Stimulated activated CD8-positive, alpha-beta memory T cell treated with anti-CD3 and anti-CD28 coated beads, Interleukin-7, amount 100 ng/mL, for 48 hours (primary cell): ENCODE results near the gene TSPAN15.
"Not testable (repeated sequence)": the region's sequence is repeated elsewhere in the genome, so short reads cannot be mapped to it uniquely, and the experiment has no call there.

Experiments
- DNase-seq, 2 donors: peaks; one replicate each; pipeline ENCODE4 v3.0.0-alpha.2; 2020; ENCODE audit warnings: low read depth in 1 of 2; ENCODE audit errors: extremely low read depth in 1 of 2

The TSPAN15 gene

DNA sequence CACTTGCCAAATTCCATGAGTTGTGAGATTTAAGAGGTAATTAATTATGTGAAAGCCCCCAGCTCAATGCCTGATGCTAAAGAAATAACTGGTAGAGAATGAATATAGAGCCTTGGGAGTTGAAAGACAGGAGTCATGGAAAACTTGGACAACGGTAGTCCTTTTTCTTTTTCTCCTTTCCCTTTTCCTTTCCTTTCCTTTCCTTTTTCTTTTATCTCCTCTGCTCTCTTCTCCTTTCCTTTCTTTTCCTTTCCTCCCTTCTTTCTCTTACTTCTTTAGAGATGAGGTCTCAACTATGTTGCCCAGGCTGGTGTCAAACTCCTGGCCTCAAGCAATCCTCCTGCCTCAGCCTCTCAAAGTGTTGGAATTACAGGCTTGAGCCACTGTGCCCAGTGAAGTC lies 7.9 kb upstream of the TSPAN15 start:
- DNase-seq = no peak

GRCh38 chr10:69445041-69445440 lies 6.2 kb upstream of the TSPAN15 start:
- DNase-seq = no peak

DNA sequence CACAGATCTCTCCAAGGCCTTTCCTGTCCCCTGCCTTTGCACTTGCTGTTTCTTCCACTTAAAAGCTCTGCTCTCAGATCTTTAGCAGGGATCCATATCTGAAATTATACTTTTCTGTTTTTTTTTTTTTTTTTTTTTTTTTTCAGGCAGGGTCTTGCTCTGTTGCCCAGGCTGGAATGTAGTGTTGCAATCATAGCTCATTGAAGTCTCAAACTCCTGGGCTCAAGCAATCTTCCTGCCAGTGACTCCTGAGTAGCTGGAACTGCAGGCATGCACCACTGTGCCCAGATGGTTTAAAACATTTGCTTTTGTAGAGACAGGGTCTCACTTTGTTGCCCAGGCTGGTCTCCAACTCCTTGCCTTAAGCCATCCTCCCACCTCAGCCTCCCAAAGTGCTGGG lies 5.0 kb upstream of the TSPAN15 start:
- no peak for DNase-seq

DNA sequence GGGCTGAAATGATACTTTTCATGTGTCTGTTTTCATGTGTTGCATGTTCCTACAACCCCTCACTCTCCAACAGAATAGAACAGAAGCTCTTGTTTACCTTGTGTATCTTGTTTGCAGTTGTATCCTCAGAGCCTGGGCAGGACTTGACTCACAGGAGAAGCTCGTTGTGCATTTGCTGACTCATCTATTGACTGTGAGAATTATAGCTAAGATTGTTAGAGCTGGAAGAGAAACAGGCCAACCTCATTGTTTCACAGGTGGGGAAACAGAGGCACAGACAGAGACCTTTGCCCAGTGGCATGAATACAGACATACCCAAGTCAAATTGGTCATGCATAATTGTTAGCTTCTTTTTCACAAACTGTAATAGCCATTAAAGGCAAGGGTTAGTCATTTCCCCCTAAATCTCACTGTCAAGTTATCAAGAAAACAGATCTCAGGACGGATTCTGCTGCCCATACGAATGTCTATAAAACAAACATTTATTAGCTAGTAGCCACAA lies 4.6 kb upstream of the TSPAN15 start:
- DNase-seq = no peak

DNA sequence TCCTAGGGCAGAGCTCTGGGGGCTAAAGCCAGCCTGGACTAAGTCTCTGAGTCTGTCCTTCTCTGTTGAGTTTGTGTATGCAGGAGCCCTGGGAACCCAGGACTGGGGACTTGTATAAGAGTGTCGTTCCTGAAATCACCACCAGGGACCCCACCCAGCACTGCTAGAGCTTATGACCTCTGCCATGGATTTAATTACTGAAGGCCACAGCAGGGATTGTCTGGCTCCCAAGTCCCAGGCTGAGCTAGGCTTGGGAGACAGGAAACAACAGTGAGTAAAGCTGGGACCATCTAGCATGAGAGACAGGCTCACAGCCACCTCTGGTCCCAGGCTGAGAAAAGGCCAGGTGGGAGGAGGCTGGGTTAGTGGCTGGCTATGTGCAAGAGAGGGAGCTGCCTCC lies 1.4 kb upstream of the TSPAN15 start:
- DNase-seq = no peak

DNA sequence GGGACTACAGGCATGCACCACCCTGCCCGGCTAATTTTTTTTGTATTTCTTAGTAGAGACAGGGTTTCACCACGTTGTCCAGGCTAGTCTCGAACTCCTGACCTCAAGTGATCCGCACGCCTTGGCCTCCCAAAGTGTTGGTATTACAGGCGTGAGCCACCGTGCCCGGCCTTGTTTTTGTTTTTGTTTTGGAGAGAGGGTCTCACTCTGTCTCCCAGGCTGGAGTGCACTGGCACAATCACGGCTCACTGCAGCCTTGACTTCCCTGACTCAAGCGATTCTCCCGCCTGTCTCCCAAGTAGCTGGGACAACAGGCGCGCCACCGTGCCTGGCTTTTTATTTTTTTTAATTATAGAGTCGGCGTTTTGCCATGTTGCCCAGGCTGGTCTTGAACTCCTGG lies 870 bp upstream of the TSPAN15 start:
- DNase-seq = not testable (repeated sequence)

- DNase-seq = no peak
These were observed 553 bp downstream of the TSPAN15 start for GRCh38 chr10:69451784-69452251.

- DNase-seq = no peak
These were observed 1.6 kb downstream of the TSPAN15 start for GRCh38 chr10:69452676-69453415.

- no peak for DNase-seq
These were observed 2.5 kb downstream of the TSPAN15 start for GRCh38 chr10:69453795-69454194.

DNA sequence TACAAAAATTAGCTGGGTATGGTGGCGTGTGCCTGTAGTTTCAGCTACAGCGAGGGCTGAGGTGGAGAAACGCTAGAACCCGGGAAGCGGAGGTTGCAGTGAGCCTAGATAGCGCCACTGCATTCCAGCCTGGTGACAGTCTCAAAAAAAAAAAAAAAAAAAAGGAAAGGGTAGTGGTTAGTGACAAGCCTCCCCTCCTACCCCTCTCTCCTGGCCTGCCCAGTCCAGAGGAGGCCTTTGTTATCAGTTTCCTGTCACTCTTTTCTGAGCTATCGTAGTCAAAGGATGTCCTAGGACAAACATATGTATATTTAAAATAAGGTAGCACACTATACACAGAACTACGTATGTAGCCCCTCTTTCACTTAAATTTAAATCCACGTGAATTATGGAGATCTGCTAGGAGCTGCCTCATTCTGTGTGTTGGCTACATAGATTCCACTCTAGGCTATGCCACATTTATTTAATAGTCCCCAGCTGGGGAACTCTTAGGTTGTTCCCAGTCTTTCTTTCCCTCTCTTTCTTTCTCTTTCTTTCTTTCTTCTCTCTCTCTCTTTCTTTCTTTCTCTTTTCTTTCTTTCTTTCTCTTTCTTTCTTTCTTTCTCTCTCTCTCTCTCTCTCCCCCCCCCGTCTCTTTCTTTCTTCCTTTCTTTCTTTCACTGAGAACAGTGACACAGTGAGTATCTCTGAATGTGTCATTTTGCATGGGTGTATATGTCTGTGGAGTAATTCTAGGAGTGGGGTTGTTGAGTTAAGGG lies 3.9 kb downstream of the TSPAN15 start:
- DNase-seq = no peak

GRCh38 chr10:69456880-69457693 lies 5.8 kb downstream of the TSPAN15 start:
- peak in 1 of 2 donors; percentile 11 for DNase-seq

GRCh38 chr10:69457771-69458237 lies 6.5 kb downstream of the TSPAN15 start:
- DNase-seq = no peak

- DNase-seq = no peak
These were observed 7.3 kb downstream of the TSPAN15 start for GRCh38 chr10:69458430-69459100.

GRCh38 chr10:69459101-69459790 lies 8.0 kb downstream of the TSPAN15 start:
- DNase-seq = no peak

- no peak for DNase-seq
These were observed 8.8 kb downstream of the TSPAN15 start for GRCh38 chr10:69459893-69460575.

DNA sequence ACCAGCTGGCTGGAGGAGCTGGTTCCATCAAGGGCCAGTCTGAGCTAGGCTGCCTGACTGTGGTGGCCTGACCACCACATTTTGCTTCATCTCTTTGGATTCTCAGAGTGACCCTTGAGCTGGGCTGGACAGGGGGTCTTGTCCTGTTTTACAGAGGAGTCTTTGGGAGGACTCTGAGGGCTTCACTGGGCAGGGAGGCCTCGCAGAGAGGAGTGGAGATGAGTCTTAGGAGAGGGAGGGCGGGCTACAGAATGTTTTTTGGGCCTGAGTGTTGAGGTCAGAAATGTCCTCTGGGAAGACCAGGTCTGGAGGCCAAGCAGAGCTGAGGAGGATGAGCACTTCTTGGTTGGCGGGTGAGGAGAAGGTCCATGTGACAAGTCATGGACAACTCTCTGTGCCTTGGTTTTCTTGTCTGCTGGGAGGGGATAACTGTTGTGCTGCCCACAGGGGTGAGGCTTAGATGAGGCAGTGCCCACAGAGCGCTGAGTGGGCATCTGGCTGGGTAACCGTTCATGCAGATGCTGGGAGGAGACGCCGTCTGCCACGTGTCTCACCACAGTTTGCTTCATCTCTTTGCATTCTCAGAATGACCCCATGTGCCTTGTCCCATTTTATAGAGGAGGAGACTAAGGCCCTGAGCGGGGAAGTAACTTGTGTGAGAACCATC lies 9.4 kb downstream of the TSPAN15 start:
- DNase-seq = no peak

DNA sequence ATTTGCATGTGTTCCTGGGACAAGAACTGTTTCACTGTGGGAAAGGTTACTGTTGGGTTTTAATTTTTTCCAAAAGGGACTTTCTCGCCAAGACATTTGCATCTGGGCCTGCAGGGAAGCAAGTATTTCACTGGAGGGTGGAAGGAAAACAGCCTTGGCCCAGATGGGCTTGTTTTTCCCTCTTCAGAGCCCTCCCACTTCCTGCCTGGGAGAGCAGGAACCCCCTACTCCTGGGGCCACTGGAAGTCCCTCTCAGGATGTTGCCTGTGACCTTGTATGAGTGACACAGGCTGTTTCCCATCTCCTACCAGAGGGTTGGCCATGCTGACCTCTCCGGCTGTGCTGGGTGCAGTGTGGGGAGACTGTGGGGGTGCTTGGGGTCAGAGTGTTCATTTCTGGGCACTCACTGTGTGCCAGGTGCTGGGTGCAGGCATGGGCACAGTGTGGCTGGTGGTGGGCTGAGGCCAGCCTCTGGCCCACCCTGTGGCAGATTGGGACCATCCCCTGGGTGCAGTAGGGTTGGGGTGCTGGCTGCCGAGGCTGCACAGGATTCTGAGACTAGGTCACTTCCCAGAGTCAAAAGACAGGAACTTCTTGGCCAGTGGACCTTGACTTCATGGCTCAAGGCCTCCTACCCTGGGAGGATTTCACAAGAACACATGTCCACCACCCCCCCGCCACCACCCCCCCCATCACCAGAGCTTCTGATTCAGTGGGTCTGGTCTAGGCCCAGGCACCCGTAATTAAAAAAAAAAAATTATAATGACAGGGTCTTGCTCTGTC lies 10.2 kb downstream of the TSPAN15 start:
- no peak for DNase-seq

DNA sequence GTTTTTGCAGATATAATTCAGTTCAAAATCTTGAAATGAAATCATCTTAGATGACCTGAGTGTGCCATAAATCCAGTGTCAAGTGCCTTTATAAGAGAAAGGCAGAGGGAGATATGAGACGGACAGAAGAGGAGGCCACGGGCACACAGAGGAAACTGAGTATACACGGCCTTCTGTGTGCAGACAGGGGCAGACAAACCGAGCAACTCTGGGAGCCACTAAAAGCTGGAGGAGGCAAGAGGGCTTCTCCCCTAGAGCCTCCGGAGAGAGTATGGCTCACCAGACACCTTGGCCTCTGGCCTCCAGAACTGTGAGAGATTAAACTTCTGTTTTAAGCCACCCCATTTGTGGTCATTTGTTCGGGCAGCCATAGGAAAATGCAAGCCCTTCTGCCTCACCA lies 12.6 kb downstream of the TSPAN15 start:
- DNase-seq = no peak
